ENCODE results near the gene PCOLCE2. TPM values are rescaled to one million over a fixed set of nuclear protein-coding genes. Genes with fewer than 3 reads are reported as not detected.
A peak's percentile ranks its signal among the peaks of the same experiment; 100 is the strongest.
"Not testable (repeated sequence)": the region's sequence is repeated elsewhere in the genome, so short reads cannot be mapped to it uniquely, and the experiment has no call there.

Gene PCOLCE2
- polyA plus RNA-seq, 12 donors: 0.82 to 4.7 (median 1.6) TPM; not detected in 2

- not testable (repeated sequence) for DNase-seq
Observed at GRCh38 chr3:142868382-142868781, 20.5 kb downstream of the PCOLCE2 start.

GRCh38 chr3:142866841-142867631, 21.8 kb downstream of the PCOLCE2 start:
- no peak for DNase-seq

- DNase-seq: no peak
Observed at GRCh38 chr3:142863930-142864920, 24.7 kb downstream of the PCOLCE2 start.

GRCh38 chr3:142863010-142863817, 25.7 kb downstream of the PCOLCE2 start:
- no peak for DNase-seq

- DNase-seq: no peak
Observed at GRCh38 chr3:142861926-142862325, 27.0 kb downstream of the PCOLCE2 start.

GRCh38 chr3:142858043-142858442, 30.8 kb downstream of the PCOLCE2 start:
- no peak for DNase-seq

GRCh38 chr3:142857056-142857455, 31.8 kb downstream of the PCOLCE2 start:
- DNase-seq: no peak

- DNase-seq: no peak
Observed at GRCh38 chr3:142853270-142854168, 35.4 kb downstream of the PCOLCE2 start.

GRCh38 chr3:142852009-142852408, 36.9 kb downstream of the PCOLCE2 start:
- DNase-seq: no peak

- no peak for DNase-seq
Observed at GRCh38 chr3:142850395-142851023, 38.4 kb downstream of the PCOLCE2 start.

- no peak for DNase-seq
Observed at GRCh38 chr3:142849148-142849547, 39.7 kb downstream of the PCOLCE2 start.

GRCh38 chr3:142846779-142847577, 41.9 kb downstream of the PCOLCE2 start:
- no peak for DNase-seq

GRCh38 chr3:142844339-142844977, 44.4 kb downstream of the PCOLCE2 start:
- no peak for DNase-seq

GRCh38 chr3:142839831-142840230, 49.1 kb downstream of the PCOLCE2 start:
- no peak for DNase-seq

GRCh38 chr3:142837526-142837925, 51.4 kb downstream of the PCOLCE2 start:
- DNase-seq: no peak

- DNase-seq: peak; percentile 59
Observed at GRCh38 chr3:142828703-142829305, 60.1 kb downstream of the PCOLCE2 start.

GRCh38 chr3:142819179-142819578, 69.7 kb downstream of the PCOLCE2 start:
- DNase-seq: no peak

GRCh38 chr3:142818651-142819050, 70.2 kb downstream of the PCOLCE2 start:
- DNase-seq: no peak
